ENCODE data around the gene ADAMTS19.

Gene ADAMTS19

GRCh38 chr5:129664336-129664937, 204.3 kb downstream of the ADAMTS19 start:
- in situ Hi-C loops (cut with MboI; ENCODE audit: low sequenced_read_pairs): no loop called here

DNA sequence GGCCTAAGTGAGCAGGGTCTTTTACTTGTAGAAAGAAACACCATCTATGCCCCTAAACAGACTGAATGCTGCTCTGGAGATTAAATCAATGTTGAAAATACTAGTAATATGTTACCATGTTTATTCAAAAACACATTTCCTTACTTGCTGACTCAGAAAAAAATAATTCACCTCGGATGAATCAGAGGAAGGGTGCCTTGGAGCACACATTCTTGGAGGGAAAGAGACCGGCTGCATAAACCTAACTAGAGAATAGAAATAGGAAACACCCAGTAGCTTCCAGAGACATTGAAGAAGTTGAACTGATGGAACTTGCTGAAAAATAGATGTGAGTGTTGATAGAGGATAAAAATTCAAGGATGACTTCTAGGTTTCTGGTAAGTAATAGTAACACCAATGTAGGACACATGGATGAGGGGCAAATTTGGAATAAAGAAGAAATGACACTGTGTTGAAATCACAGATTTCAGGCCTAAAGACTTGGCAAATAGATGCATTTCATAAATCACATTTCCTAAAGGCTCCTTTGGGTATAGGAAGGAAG, 210.9 kb downstream of the ADAMTS19 start:
- in situ Hi-C loops (cut with MboI; ENCODE audit: low sequenced_read_pairs): no loop called here

DNA sequence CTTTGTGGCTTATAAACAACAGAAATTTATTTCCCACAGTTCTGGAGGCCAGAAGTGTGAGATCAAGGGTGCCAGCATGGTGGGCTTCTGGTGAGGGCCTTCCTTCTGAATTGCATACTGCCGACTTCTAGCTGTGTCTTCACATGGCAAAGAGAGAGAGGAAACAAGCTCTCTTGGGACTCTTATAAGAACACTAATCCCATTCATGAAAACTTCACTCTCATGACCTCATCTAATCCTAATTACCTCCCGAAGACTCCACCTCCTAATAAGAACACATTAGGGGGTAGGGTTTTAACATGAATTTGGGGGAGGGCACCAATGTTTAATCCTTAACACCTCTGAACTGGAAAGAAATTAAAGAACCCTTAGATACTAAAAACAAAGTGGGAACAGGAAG, 211.9 kb downstream of the ADAMTS19 start:
- in situ Hi-C loops (cut with MboI; ENCODE audit: low sequenced_read_pairs): no loop called here

DNA sequence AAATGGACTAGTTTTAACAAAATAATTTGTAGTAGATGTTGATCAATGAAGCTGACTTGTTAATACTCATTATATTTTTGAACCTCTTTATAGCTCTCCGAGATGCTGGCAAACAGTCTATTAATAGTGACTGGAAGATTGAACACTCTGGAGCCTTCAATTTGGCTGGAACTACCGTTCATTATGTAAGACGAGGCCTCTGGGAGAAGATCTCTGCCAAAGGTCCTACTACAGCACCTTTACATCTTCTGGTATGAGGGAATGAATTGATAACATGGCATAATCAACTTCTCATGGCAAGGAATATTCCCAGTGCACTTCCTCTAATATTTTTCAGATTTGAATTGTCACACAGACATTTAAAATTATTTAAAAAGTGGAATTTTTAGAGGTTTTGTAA, 219.6 kb downstream of the ADAMTS19 start:
- in situ Hi-C loops (cut with MboI; ENCODE audit: low sequenced_read_pairs): no loop called here

- in situ Hi-C loops (cut with MboI; ENCODE audit: low sequenced_read_pairs): no loop called here
These were observed 227.8 kb downstream of the ADAMTS19 start for GRCh38 chr5:129687941-129688340.

DNA sequence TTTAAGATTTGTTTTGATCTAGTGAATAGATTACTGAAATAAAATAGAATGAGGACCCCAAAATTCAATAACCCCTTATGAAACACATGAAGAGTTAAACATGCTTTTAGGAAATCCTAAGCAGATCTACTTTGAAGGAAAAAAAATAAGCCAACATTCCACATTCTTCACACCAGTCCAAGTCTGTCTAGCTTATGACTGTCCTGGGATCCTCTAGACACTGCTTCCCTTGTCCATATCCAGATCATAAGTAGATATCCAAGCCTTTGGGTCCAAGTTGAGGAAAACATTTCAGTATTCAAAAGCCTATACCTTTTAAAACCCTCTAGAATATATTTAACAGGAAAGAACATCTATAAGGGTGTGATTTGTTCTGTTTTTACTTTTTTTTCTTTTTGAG, 228.9 kb downstream of the ADAMTS19 start:
- in situ Hi-C loops (cut with MboI; ENCODE audit: low sequenced_read_pairs): no loop called here

- in situ Hi-C loops (cut with MboI; ENCODE audit: low sequenced_read_pairs): no loop called here
These were observed 231.1 kb downstream of the ADAMTS19 start for GRCh38 chr5:129691220-129691619.

- in situ Hi-C loops (cut with MboI; ENCODE audit: low sequenced_read_pairs): no loop called here
These were observed 236.5 kb downstream of the ADAMTS19 start for GRCh38 chr5:129696636-129697035.

- in situ Hi-C loops (cut with MboI; ENCODE audit: low sequenced_read_pairs): no loop called here
These were observed 238.6 kb downstream of the ADAMTS19 start for GRCh38 chr5:129698661-129699060.

DNA sequence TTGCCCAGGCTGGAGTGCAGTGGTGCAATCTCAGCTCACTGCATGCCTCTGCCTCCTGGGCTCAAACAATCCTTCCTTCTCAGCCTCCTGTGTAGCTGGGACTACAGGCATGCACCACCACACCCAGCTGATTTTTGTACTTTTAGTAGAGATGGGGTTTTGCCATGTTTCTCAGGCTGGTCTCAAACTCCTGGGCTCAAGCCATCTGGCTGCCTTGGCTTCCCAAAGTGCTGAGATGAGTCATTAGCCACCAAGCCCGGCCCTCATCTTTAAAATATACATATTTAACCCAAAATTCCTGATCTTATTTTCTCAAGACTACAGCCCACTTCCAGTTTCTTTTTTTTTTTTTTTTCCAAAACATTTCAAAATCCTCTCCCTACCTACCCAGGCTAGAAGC, 256.1 kb downstream of the ADAMTS19 start:
- in situ Hi-C loops (cut with MboI; ENCODE audit: low sequenced_read_pairs): no loop called here

DNA sequence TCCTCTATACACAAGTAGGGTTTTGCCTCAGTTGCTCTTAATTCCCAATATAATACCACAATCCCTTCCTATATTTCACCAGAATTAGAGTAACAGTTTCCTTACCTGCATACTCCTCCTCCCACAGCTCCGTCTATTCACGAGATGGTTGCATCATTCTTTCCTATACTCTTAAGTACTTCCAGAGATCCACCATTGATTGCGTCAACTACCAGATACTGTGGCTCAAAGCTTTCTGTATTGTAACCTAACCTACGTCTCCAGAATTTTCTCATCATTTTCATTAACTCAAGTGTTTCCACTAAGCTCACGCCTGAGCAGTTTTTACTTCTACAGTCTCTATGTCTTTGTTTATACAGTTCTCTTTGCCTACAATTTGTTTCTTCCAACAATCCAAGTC, 256.6 kb downstream of the ADAMTS19 start:
- in situ Hi-C loops (cut with MboI; ENCODE audit: low sequenced_read_pairs): no loop called here

GRCh38 chr5:129717751-129718310, 257.7 kb downstream of the ADAMTS19 start:
- in situ Hi-C loops (cut with MboI; ENCODE audit: low sequenced_read_pairs): no loop called here

GRCh38 chr5:129718471-129719090, 258.5 kb downstream of the ADAMTS19 start:
- in situ Hi-C loops (cut with MboI; ENCODE audit: low sequenced_read_pairs): no loop called here

GRCh38 chr5:129724222-129724621, 264.1 kb downstream of the ADAMTS19 start:
- in situ Hi-C loops (cut with MboI; ENCODE audit: low sequenced_read_pairs): no loop called here

DNA sequence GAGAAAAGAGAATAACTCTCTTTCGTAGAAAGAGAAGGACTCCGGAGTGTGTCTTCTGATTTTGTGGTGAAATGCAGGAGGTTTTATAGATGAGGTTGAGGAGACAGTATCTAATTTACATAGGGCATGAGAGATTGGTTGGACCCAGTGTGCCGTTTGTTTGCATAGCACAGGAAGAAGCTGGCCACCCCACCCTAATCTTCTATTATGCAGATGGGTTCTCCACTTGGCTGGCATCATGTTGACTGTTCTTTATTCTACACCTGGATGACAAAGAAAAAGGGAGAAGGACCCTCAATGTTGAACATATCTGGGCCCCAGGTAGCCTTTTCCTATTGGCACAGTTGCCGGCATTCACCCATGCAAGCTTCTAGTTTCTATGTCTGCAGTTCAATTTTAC, 264.5 kb downstream of the ADAMTS19 start:
- in situ Hi-C loops (cut with MboI; ENCODE audit: low sequenced_read_pairs): no loop called here

DNA sequence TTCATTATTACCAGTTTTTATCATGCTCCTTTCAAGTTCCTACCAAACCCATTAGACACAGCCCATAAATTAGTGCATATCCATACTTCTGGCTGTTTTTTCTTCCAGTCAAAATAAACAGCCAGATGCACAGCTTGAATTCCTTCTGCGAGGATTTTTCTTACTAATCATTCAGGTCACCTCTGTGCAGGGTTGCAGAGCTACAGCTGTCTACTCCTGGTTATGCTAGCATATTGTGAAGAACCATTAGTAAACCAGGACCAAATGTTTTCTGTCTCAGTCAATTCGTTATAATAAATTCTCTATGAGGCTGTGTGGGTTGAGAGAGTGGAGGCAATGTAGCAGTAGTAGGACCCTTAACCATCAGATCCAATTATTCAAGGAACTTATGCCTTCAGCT, 279.7 kb downstream of the ADAMTS19 start:
- in situ Hi-C loops (cut with MboI; ENCODE audit: low sequenced_read_pairs): no loop called here

GRCh38 chr5:129743541-129744187, 283.6 kb downstream of the ADAMTS19 start:
- in situ Hi-C loops (cut with MboI; ENCODE audit: low sequenced_read_pairs): no loop called here

GRCh38 chr5:129745997-129746396, 285.9 kb downstream of the ADAMTS19 start:
- in situ Hi-C loops (cut with MboI; ENCODE audit: low sequenced_read_pairs): no loop called here

DNA sequence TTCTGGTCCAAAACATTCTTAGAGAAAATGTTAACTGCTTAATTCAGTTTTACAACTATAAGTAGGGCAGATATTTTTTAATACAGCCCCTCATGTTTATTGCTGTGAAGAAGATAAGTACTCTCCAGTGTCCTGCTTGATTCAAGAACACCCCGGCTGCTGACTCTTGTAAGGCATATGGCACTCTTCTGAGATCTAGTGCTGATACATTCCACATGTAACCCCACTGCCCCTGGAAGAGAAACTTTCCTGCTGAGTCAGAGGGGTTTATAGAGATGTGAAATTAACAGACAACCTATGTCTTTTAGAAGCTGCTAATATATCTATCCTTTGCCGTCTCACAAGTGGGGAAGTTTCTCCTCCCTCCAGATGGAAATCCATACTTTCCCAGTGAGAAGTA, 286.8 kb downstream of the ADAMTS19 start:
- in situ Hi-C loops (cut with MboI; ENCODE audit: low sequenced_read_pairs): no loop called here

GRCh38 chr5:129747572-129748407, 287.7 kb downstream of the ADAMTS19 start, which contains the start of gene MINAR2:
MINAR2 (plus strand) TSS chr5:129748094; CDS start chr5:129748191, 97 bp downstream.
- in situ Hi-C loops (cut with MboI; ENCODE audit: low sequenced_read_pairs): no loop called here
